NK-92 treated with Interleukin-12 subunit alpha and Interleukin-12 subunit beta, amount 100 ng/mL, for 24 hours (cell line): Measurements from ENCODE around the gene HPCA.

ENCODE experiments used
- DNase-seq: peaks from one replicate; lab custom pipeline; 2025; lab: John Stamatoyannopoulos, UW

Gene HPCA

GRCh38 chr1:32889731-32890278, 3.5 kb downstream of the HPCA start:
- DNase-seq, result no peak

- no peak for DNase-seq
Observed at GRCh38 chr1:32890516-32891240, 4.4 kb downstream of the HPCA start.

GRCh38 chr1:32891241-32891570, 4.9 kb downstream of the HPCA start:
- no peak for DNase-seq

GRCh38 chr1:32891630-32892029, 5.3 kb downstream of the HPCA start:
- no peak for DNase-seq

GRCh38 chr1:32892368-32893197, 6.3 kb downstream of the HPCA start:
- DNase-seq, result no peak

- DNase-seq, result no peak
Observed at GRCh38 chr1:32893198-32894018, 7.1 kb downstream of the HPCA start.

GRCh38 chr1:32894019-32894600, 7.8 kb downstream of the HPCA start:
- no peak for DNase-seq

GRCh38 chr1:32894681-32895080, 8.4 kb downstream of the HPCA start:
- DNase-seq, result no peak

GRCh38 chr1:32895325-32896215, 9.3 kb downstream of the HPCA start:
- DNase-seq, result no peak

- DNase-seq, result no peak
Observed at GRCh38 chr1:32896451-32896850, 10.2 kb downstream of the HPCA start.

GRCh38 chr1:32897082-32898049, 11.1 kb downstream of the HPCA start:
- DNase-seq, result no peak

GRCh38 chr1:32898056-32898455, 11.8 kb downstream of the HPCA start:
- no peak for DNase-seq

GRCh38 chr1:32898958-32899357, 12.7 kb downstream of the HPCA start:
- no peak for DNase-seq

GRCh38 chr1:32899586-32900296, 13.4 kb downstream of the HPCA start:
- no peak for DNase-seq

GRCh38 chr1:32900371-32900955, 14.2 kb downstream of the HPCA start:
- DNase-seq, result no peak

GRCh38 chr1:32900956-32901822, 14.9 kb downstream of the HPCA start, which contains the start of gene TMEM54:
Gene TMEM54, minus strand, starts transcription at chr1:32901389. Its CDS starts 151 bp downstream, at chr1:32901238.
- DNase-seq, result no peak

- no peak for DNase-seq
Observed at GRCh38 chr1:32901823-32902534, 15.7 kb downstream of the HPCA start.
